Fibroblast of skin of right biceps (primary cell): ENCODE data around the gene SLC9A8.
"Not testable (repeated sequence)": the region's sequence is repeated elsewhere in the genome, so short reads cannot be mapped to it uniquely, and the experiment has no call there.

Source experiments
- DNase-seq: peaks from one replicate; pipeline ENCODE4 v3.0.0-alpha.2; 2013

Gene SLC9A8

GRCh38 chr20:49851231-49851705 lies 38.6 kb downstream of the SLC9A8 start:
- DNase-seq, result no peak

GRCh38 chr20:49851991-49852390 lies 39.4 kb downstream of the SLC9A8 start:
- no peak for DNase-seq

- no peak for DNase-seq
Measured at GRCh38 chr20:49852522-49853080, 40.0 kb downstream of the SLC9A8 start.

GRCh38 chr20:49853640-49854039 lies 41.0 kb downstream of the SLC9A8 start:
- DNase-seq, result peak; percentile 63

- no peak for DNase-seq
Measured at GRCh38 chr20:49854190-49854875, 41.7 kb downstream of the SLC9A8 start.

- no peak for DNase-seq
Measured at GRCh38 chr20:49856904-49857303, 44.3 kb downstream of the SLC9A8 start.

GRCh38 chr20:49858076-49858585 lies 45.5 kb downstream of the SLC9A8 start:
- DNase-seq, result no peak

- no peak for DNase-seq
Measured at GRCh38 chr20:49859011-49859410, 46.4 kb downstream of the SLC9A8 start.

- no peak for DNase-seq
Measured at GRCh38 chr20:49859807-49860206, 47.2 kb downstream of the SLC9A8 start.

GRCh38 chr20:49861232-49861631 lies 48.6 kb downstream of the SLC9A8 start:
- DNase-seq, result not testable (repeated sequence)

GRCh38 chr20:49862607-49863200 lies 50.1 kb downstream of the SLC9A8 start:
- DNase-seq, result no peak

GRCh38 chr20:49863666-49864065 lies 51.0 kb downstream of the SLC9A8 start:
- DNase-seq, result no peak

- peak; percentile 58 for DNase-seq
Measured at GRCh38 chr20:49865559-49865958, 52.9 kb downstream of the SLC9A8 start.

- DNase-seq, result peak; percentile 83
Measured at GRCh38 chr20:49866051-49866450, 53.4 kb downstream of the SLC9A8 start.

- no peak for DNase-seq
Measured at GRCh38 chr20:49867453-49868215, 55.0 kb downstream of the SLC9A8 start.

- no peak for DNase-seq
Measured at GRCh38 chr20:49868538-49868937, 55.9 kb downstream of the SLC9A8 start.

- no peak for DNase-seq
Measured at GRCh38 chr20:49868964-49869363, 56.3 kb downstream of the SLC9A8 start.

GRCh38 chr20:49870261-49870660 lies 57.6 kb downstream of the SLC9A8 start:
- DNase-seq, result no peak

- no peak for DNase-seq
Measured at GRCh38 chr20:49871391-49871948, 58.8 kb downstream of the SLC9A8 start.

GRCh38 chr20:49872056-49872455 lies 59.4 kb downstream of the SLC9A8 start:
- no peak for DNase-seq

- no peak for DNase-seq
Measured at GRCh38 chr20:49874696-49875095, 62.1 kb downstream of the SLC9A8 start.

GRCh38 chr20:49877386-49877921 lies 64.8 kb downstream of the SLC9A8 start:
- DNase-seq, result no peak

GRCh38 chr20:49878977-49879376 lies 66.3 kb downstream of the SLC9A8 start:
- no peak for DNase-seq
